Limb (tissue), 2 donors: ENCODE data around the gene DYRK2.

Experiments
- DNase-seq, 2 donors: peaks; one replicate each; pipeline ENCODE4 v3.0.0-alpha.2; 2016; ENCODE audit errors: extremely low spot score in 2 of 2

Gene DYRK2

GRCh38 chr12:67645601-67646000 is 2.9 kb upstream of the DYRK2 start:
- no peak for DNase-seq

- DNase-seq, result no peak
Measured at GRCh38 chr12:67646775-67647174, 1.8 kb upstream of the DYRK2 start.

- peak in 1 of 2 donors; percentile 67 for DNase-seq
Measured at GRCh38 chr12:67647181-67647798, 1.3 kb upstream of the DYRK2 start.

GRCh38 chr12:67647799-67648520 is 585 bp upstream of the DYRK2 start:
- DNase-seq, result peak; percentile 86 to 92

GRCh38 chr12:67649261-67649569 is 670 bp downstream of the DYRK2 start:
- DNase-seq, result no peak

GRCh38 chr12:67649570-67650387 is 1.2 kb downstream of the DYRK2 start:
- DNase-seq, result peak in 1 of 2 donors; percentile 72

GRCh38 chr12:67650388-67651131 is 2.0 kb downstream of the DYRK2 start:
- DNase-seq, result peak in 1 of 2 donors; percentile 57

- no peak for DNase-seq
Measured at GRCh38 chr12:67651132-67651695, 2.7 kb downstream of the DYRK2 start.

GRCh38 chr12:67655829-67656228 is 7.3 kb downstream of the DYRK2 start:
- no peak for DNase-seq

- no peak for DNase-seq
Measured at GRCh38 chr12:67656251-67656650, 7.7 kb downstream of the DYRK2 start.

GRCh38 chr12:67658486-67658885 is 9.9 kb downstream of the DYRK2 start:
- DNase-seq, result no peak

- DNase-seq, result no peak
Measured at GRCh38 chr12:67659292-67659691, 10.7 kb downstream of the DYRK2 start.

GRCh38 chr12:67661311-67662021 is 12.9 kb downstream of the DYRK2 start:
- DNase-seq, result no peak

- no peak for DNase-seq
Measured at GRCh38 chr12:67662910-67663538, 14.5 kb downstream of the DYRK2 start.

GRCh38 chr12:67664171-67664570 is 15.6 kb downstream of the DYRK2 start:
- DNase-seq, result no peak

- no peak for DNase-seq
Measured at GRCh38 chr12:67665679-67666078, 17.1 kb downstream of the DYRK2 start.

- DNase-seq, result no peak
Measured at GRCh38 chr12:67666605-67667004, 18.1 kb downstream of the DYRK2 start.

- no peak for DNase-seq
Measured at GRCh38 chr12:67667276-67668073, 18.9 kb downstream of the DYRK2 start.

GRCh38 chr12:67669217-67669933 is 20.8 kb downstream of the DYRK2 start:
- no peak for DNase-seq
